Dendritic cell treated with granulocyte-macrophage colony-stimulating factor and Interleukin-4, amounts not matched to agents 40 ng/mL and 50 ng/mL, for 4 days (primary cell): ENCODE data around the gene ARPP21.

ENCODE experiments used
- H3K27ac Mint-ChIP-seq: one replicate; pipeline ENCODE4 v1.8.0; 2022; ENCODE audit warnings: mild to moderate bottlenecking, mixed read lengths
- H3K27me3 Mint-ChIP-seq: one replicate; pipeline ENCODE4 v1.8.0; 2022; ENCODE audit warnings: mild to moderate bottlenecking, mixed read lengths
- H3K36me3 Mint-ChIP-seq: one replicate; pipeline ENCODE4 v1.8.0; 2022; ENCODE audit warnings: low read depth, mixed read lengths
- H3K4me1 Mint-ChIP-seq: one replicate; pipeline ENCODE4 v1.8.0; 2022; ENCODE audit warnings: low read depth, mixed read lengths
- H3K4me3 Mint-ChIP-seq: one replicate; pipeline ENCODE4 v1.8.0; 2022; ENCODE audit warnings: mild to moderate bottlenecking, moderate library complexity, mixed read lengths
- H3K9me3 Mint-ChIP-seq: one replicate; pipeline ENCODE4 v1.8.0; 2022; ENCODE audit warnings: mixed read lengths
- intact Hi-C: fragments of 100-400 bp; cut with micrococcal nuclease; formaldehyde crosslinking; loops from one replicate; pipeline ENCODE4 v1.15.0; 2022

ARPP21 gene

GRCh38 chr3:35744419-35744818, 105.1 kb downstream of the ARPP21 start:
- Mint-ChIP-seq H3K36me3 (no peaks in the 10 kb centered on the region), H3K27ac (no peak overlapping the region), H3K4me1 (no peaks in the 10 kb centered on the region), H3K9me3 (peaks cover 11% of the 10 kb centered on the region), H3K4me3 (no peak overlapping the region), H3K27me3 (no peaks in the 10 kb centered on the region)
- intact Hi-C loops = no loop called here

GRCh38 chr3:35745351-35745750, 106.0 kb downstream of the ARPP21 start:
- Mint-ChIP-seq H3K27me3 (no peaks in the 10 kb centered on the region), H3K36me3 (no peaks in the 10 kb centered on the region), H3K9me3 (peaks cover 11% of the 10 kb centered on the region), H3K4me3 (no peak overlapping the region), H3K27ac (no peak overlapping the region), H3K4me1 (no peaks in the 10 kb centered on the region)
- intact Hi-C loops = no loop called here

GRCh38 chr3:35745802-35746484, 106.6 kb downstream of the ARPP21 start:
- Mint-ChIP-seq H3K4me1 (no peaks in the 10 kb centered on the region), H3K36me3 (no peaks in the 10 kb centered on the region), H3K4me3 (no peak overlapping the region), H3K9me3 (peaks cover 11% of the 10 kb centered on the region), H3K27ac (no peak overlapping the region), H3K27me3 (no peaks in the 10 kb centered on the region)
- intact Hi-C loops = no loop called here

GRCh38 chr3:35746492-35746891, 107.2 kb downstream of the ARPP21 start:
- H3K27ac Mint-ChIP-seq = no peak overlapping the region
- H3K4me3 Mint-ChIP-seq = no peak overlapping the region
- peaks cover 11% of the 10 kb centered on the region for H3K9me3 Mint-ChIP-seq
- no peaks in the 10 kb centered on the region for H3K36me3 Mint-ChIP-seq
- H3K27me3 Mint-ChIP-seq = no peaks in the 10 kb centered on the region
- intact Hi-C loops = no loop called here
- no peaks in the 10 kb centered on the region for H3K4me1 Mint-ChIP-seq

- Mint-ChIP-seq H3K36me3 (no peaks in the 10 kb centered on the region), H3K9me3 (peaks cover 11% of the 10 kb centered on the region), H3K4me1 (no peaks in the 10 kb centered on the region), H3K27ac (no peak overlapping the region), H3K27me3 (no peaks in the 10 kb centered on the region), H3K4me3 (no peak overlapping the region)
- intact Hi-C loops = no loop called here
Measured at GRCh38 chr3:35748144-35748543, 108.8 kb downstream of the ARPP21 start.

GRCh38 chr3:35751207-35751606, 111.9 kb downstream of the ARPP21 start:
- intact Hi-C loops = no loop called here
- Mint-ChIP-seq H3K9me3 (peaks cover 11% of the 10 kb centered on the region), H3K4me1 (no peaks in the 10 kb centered on the region)

GRCh38 chr3:35757991-35758757, 118.8 kb downstream of the ARPP21 start:
- intact Hi-C loops = no loop called here
- Mint-ChIP-seq H3K4me1 (no peaks in the 10 kb centered on the region), H3K27me3 (no peaks in the 10 kb centered on the region), H3K27ac (no peak overlapping the region), H3K4me3 (no peak overlapping the region), H3K9me3 (no peaks in the 10 kb centered on the region), H3K36me3 (no peaks in the 10 kb centered on the region)

More at GRCh38 chr3:35751207-35751606, 111.9 kb downstream of the ARPP21 start:
- Mint-ChIP-seq H3K4me3 (no peak overlapping the region), H3K27ac (no peak overlapping the region), H3K27me3 (no peaks in the 10 kb centered on the region), H3K36me3 (no peaks in the 10 kb centered on the region)

GRCh38 chr3:35760146-35760545, 120.8 kb downstream of the ARPP21 start:
- Mint-ChIP-seq H3K4me3 (no peak overlapping the region), H3K4me1 (no peaks in the 10 kb centered on the region), H3K27ac (no peak overlapping the region), H3K36me3 (no peaks in the 10 kb centered on the region), H3K9me3 (no peaks in the 10 kb centered on the region), H3K27me3 (no peaks in the 10 kb centered on the region)
- intact Hi-C loops = no loop called here

- intact Hi-C loops = no loop called here
- Mint-ChIP-seq H3K36me3 (no peaks in the 10 kb centered on the region), H3K4me3 (no peak overlapping the region), H3K27ac (no peak overlapping the region), H3K9me3 (no peaks in the 10 kb centered on the region), H3K4me1 (no peaks in the 10 kb centered on the region), H3K27me3 (no peaks in the 10 kb centered on the region)
Measured at GRCh38 chr3:35761311-35761710, 122.0 kb downstream of the ARPP21 start.

- no peaks in the 10 kb centered on the region for H3K9me3 Mint-ChIP-seq
- no peaks in the 10 kb centered on the region for H3K4me1 Mint-ChIP-seq
- no peaks in the 10 kb centered on the region for H3K36me3 Mint-ChIP-seq
- intact Hi-C loops = no loop called here
- H3K27ac Mint-ChIP-seq = no peak overlapping the region
- H3K27me3 Mint-ChIP-seq = no peaks in the 10 kb centered on the region
- H3K4me3 Mint-ChIP-seq = no peak overlapping the region
Measured at GRCh38 chr3:35772381-35773015, 133.2 kb downstream of the ARPP21 start.

GRCh38 chr3:35773417-35773816, 134.1 kb downstream of the ARPP21 start:
- H3K4me1 Mint-ChIP-seq = no peaks in the 10 kb centered on the region
- no peaks in the 10 kb centered on the region for H3K36me3 Mint-ChIP-seq
- H3K27me3 Mint-ChIP-seq = no peaks in the 10 kb centered on the region
- intact Hi-C loops = no loop called here
- H3K27ac Mint-ChIP-seq = no peak overlapping the region
- H3K4me3 Mint-ChIP-seq = no peak overlapping the region
- no peaks in the 10 kb centered on the region for H3K9me3 Mint-ChIP-seq

GRCh38 chr3:35776346-35776745, 137.0 kb downstream of the ARPP21 start:
- no peaks in the 10 kb centered on the region for H3K27me3 Mint-ChIP-seq
- no peaks in the 10 kb centered on the region for H3K4me1 Mint-ChIP-seq
- H3K9me3 Mint-ChIP-seq = no peaks in the 10 kb centered on the region
- no peak overlapping the region for H3K27ac Mint-ChIP-seq
- intact Hi-C loops = no loop called here
- no peaks in the 10 kb centered on the region for H3K36me3 Mint-ChIP-seq
- no peak overlapping the region for H3K4me3 Mint-ChIP-seq

- no peak overlapping the region for H3K27ac Mint-ChIP-seq
- H3K27me3 Mint-ChIP-seq = no peaks in the 10 kb centered on the region
- H3K36me3 Mint-ChIP-seq = no peaks in the 10 kb centered on the region
Measured at GRCh38 chr3:35777065-35777464, 137.7 kb downstream of the ARPP21 start.

More at GRCh38 chr3:35777065-35777464, 137.7 kb downstream of the ARPP21 start:
- no peaks in the 10 kb centered on the region for H3K9me3 Mint-ChIP-seq
- no peak overlapping the region for H3K4me3 Mint-ChIP-seq
- intact Hi-C loops = no loop called here
- no peaks in the 10 kb centered on the region for H3K4me1 Mint-ChIP-seq
